Naive B cell (primary cell): ENCODE measurements around the gene NCOA5. TPM values are rescaled to one million over a fixed set of nuclear protein-coding genes. Genes with fewer than 3 reads are reported as not detected.
A peak's percentile ranks its signal among the peaks of the same experiment; 100 is the strongest.

ENCODE experiments used
- ATAC-seq, 2 donors: fragments of 150-1000 bp; cut with Tn5 transposase; 2 replicates each; pipeline ENCODE4 v1.10.0; 2021; ENCODE audit warnings: low read depth in 2 of 2, mild to moderate bottlenecking in 2 of 2, moderate library complexity in 2 of 2
- DNase-seq: peaks from one replicate; pipeline ENCODE4 v3.0.0; 2022
- H3K27ac Mint-ChIP-seq, 6 donors: one replicate each; pipeline ENCODE4 v1.8.0; 2020 to 2022; ENCODE audit warnings: mild to moderate bottlenecking in 6 of 6, mixed read lengths in 6 of 6, moderate library complexity in 5 of 6, inconsistent platforms in 2 of 6
- H3K27me3 Mint-ChIP-seq, 3 donors: one replicate each; pipeline ENCODE4 v1.8.0; 2021 to 2022; ENCODE audit warnings: mixed read lengths in 3 of 3, mild to moderate bottlenecking in 1 of 3
- H3K36me3 Mint-ChIP-seq, 2 donors: one replicate each; pipeline ENCODE4 v1.8.0; 2020 to 2022; ENCODE audit warnings: mixed read lengths in 2 of 2, inconsistent platforms in 1 of 2, mild to moderate bottlenecking in 1 of 2
- H3K4me1 Mint-ChIP-seq, 3 donors: one replicate each; pipeline ENCODE4 v1.8.0; 2020 to 2022; ENCODE audit warnings: mixed read lengths in 3 of 3, inconsistent platforms in 1 of 3, mild to moderate bottlenecking in 1 of 3, moderate library complexity in 1 of 3
- H3K4me3 Mint-ChIP-seq, 8 donors: one replicate each; pipeline ENCODE4 v1.8.0; 2020 to 2022; ENCODE audit warnings: mild to moderate bottlenecking in 8 of 8, mixed read lengths in 8 of 8, moderate library complexity in 8 of 8, inconsistent platforms in 2 of 8
- H3K9me3 Mint-ChIP-seq, 7 donors: one replicate each; pipeline ENCODE4 v1.8.0; 2020 to 2022; ENCODE audit warnings: mixed read lengths in 7 of 7, mild to moderate bottlenecking in 5 of 7, inconsistent platforms in 2 of 7, moderate library complexity in 1 of 7
- polyA plus RNA-seq, 6 donors: library from polyadenylated mRNA; unstranded; fragments of 300-500 nt; fragmentation: Illumina TruSeq; gene quantifications; one replicate each; pipeline ENCODE4 v1.2.3, GENCODE V29; 2021; ENCODE audit warnings: low read depth in 6 of 6

NCOA5 gene
- polyA plus RNA-seq, result 10 to 100 TPM; 13.8 to 39.3 (median 27.3) TPM

DNA sequence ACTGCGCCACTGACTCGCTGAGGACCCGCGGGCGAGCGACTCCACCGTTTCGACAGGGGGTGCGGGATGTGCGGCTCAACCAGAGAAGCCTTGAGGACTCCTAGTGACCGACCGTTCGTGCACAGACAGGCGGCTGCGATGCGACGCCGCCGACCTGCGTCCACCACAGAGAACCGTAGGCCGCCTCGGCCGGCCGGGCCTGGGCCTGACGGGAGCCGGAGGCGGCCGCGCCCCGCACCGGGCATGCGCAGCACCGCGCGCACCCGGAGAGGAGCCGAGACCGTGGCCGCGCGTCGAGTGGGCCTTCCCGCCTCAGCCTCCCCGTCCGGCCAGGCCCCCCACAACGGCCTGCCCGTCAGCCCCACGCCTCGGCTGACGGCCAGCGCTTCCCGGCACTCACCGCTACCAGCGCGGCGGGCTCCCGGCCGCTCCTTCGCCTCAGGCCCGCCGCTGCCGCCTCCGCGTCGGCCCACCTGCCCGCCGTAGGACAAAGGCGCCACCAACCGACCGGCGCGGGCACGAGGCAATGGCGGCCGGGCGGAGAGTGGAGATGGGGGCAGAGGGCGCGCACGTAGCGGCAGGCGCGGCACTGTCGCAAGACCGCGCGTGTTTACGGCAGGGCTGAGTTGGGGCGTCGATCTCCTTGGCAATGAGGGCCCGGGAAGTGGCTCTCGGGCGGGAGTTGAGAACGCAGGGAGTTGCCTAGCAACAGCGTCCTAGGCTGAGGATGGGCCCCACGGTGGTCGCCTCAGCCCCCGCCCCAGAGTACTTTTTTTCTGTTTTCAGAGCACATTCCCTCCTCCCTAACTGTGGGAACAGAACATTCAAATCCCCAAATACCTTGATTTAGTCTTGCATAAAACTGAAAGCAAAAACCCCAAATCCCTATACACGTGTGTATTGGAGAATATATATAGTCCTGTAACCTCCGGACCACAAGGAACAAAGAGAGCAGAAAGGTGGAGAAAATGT lies at the start of gene NCOA5:
NCOA5 (minus strand) TSS at position 546 of the 972 bp plus-strand sequence. CDS start 10,538 bp downstream, outside the sequence.
- peak within 1 kb of the TSS; percentile 89 to 98 (median 93) for H3K27ac Mint-ChIP-seq
- H3K27me3 Mint-ChIP-seq, result no peaks in the 10 kb centered on the region
- peak within 1 kb of the TSS; percentile 85 to 98 (median 92) for H3K4me3 Mint-ChIP-seq
- DNase-seq, result peak; percentile 94
- peaks cover 41 to 50% (median 42%) of the 10 kb centered on the region in 3 donors for H3K4me1 Mint-ChIP-seq
- ATAC-seq, result peak; percentile 87
- no peaks in the 10 kb centered on the region for H3K9me3 Mint-ChIP-seq
- no peaks in the 10 kb centered on the region for H3K36me3 Mint-ChIP-seq

DNA sequence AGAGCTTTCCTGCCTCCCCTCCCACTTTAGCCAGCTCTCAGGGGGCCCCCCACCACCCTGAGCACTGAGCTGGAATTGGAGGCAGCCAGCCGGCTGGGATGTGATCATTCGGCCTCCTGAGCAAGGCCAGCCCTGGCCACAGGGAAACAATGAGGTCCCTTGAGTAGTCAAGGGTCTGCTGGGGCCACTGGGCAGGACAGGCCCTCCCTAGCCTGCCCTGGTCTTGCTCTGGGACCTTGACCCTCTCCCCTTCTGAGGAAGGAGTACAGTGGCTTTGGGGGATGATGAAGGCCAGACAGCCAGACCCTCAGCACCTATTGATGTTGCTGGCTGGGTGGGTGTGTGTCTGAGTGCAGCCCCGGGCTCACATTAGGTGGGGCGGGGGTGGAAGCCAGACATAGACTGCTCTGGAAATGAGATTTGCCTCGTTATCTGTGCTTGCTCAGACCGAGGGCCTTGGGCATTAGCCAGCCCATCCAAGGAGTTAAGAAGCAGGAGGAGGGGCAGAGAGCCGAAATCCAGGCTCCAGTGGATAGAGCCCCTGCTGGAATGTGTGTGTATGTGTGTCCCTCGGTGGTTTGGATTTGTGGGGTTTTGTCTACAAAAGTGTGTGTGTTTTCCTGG lies 49.6 kb upstream of the NCOA5 start:
- H3K36me3 Mint-ChIP-seq, result peaks cover 0 to 9% of the 10 kb centered on the region in 2 donors
- peak overlapping the region in 1 of 6 donors; percentile 44 for H3K27ac Mint-ChIP-seq
- H3K4me1 Mint-ChIP-seq, result peaks cover 24 to 38% (median 24%) of the 10 kb centered on the region in 3 donors
- no peaks in the 10 kb centered on the region for H3K9me3 Mint-ChIP-seq
- peaks cover 30 to 58% (median 58%) of the 10 kb centered on the region in 3 donors for H3K27me3 Mint-ChIP-seq
- DNase-seq (no peak), ATAC-seq (no peak)
- no peak overlapping the region for H3K4me3 Mint-ChIP-seq

DNA sequence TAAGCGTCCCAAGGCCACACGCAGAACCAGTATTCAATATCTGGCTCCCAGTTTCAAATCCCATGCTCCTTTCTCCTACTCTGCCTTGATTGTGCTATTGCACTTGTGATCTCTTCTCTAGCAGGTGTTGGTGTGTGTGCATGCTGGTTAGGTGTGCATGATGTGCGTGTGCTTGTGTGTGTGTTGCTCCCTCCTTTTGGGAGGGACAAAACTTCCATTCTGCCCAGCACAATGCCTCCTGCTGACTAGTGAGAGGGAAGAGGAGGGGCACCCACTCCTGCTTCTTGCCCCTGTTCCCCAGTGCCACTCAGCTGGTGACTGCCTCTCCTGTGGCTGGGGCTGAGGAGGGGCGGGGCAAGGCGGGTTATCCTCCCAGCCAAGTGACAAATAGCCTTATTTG lies 48.1 kb upstream of the NCOA5 start:
- ATAC-seq (no peak), DNase-seq (no peak)
- Mint-ChIP-seq H3K4me3 (no peak overlapping the region), H3K36me3 (peaks cover 0 to 9% of the 10 kb centered on the region in 2 donors), H3K27ac (peak overlapping the region in 1 of 6 donors; percentile 29), H3K4me1 (peaks cover 27 to 43% (median 28%) of the 10 kb centered on the region in 3 donors), H3K9me3 (no peaks in the 10 kb centered on the region), H3K27me3 (peaks cover 21 to 51% (median 47%) of the 10 kb centered on the region in 3 donors)

DNA sequence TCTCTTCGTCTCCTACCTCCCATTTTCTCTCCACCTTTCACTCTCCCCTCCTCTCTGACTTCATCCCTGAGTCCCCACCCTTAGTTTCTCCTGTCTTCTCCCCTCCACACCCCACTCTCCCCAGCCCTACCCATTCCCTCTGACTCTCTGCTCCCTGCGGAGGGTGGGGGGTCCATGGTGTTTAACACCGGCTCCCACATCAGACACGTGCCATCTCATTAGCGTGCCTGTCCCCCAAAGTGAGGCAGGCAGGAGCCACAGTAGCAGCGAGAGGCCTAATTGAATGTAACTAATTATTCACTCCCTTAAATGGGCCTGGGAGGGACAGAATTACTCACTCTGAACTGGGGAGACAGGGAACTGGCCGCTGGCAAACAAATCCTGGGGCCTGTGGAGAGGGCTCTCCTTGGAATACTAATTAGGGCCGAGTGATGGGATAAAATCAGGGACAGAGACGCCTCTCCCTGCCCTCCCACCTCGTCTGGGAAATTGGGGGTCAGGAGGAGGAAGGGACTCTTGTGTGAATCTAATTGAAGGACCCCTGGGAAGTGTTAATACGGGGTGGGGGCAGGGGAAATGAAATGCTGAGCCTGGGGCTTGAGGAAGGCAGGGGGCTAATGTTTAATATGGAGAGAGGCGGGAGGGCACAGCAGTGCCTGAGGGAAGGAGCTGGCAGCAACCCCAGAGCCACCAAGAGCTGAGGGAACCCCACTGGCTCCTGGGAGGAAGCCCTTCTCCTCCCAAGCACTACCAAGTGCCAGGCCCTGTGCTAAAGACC lies 46.3 kb upstream of the NCOA5 start:
- no peak for ATAC-seq
- H3K4me1 Mint-ChIP-seq, result peaks cover 43 to 59% (median 44%) of the 10 kb centered on the region in 3 donors
- H3K36me3 Mint-ChIP-seq, result no peaks in the 10 kb centered on the region
- peaks cover 6 to 34% (median 29%) of the 10 kb centered on the region in 3 donors for H3K27me3 Mint-ChIP-seq
- no peaks in the 10 kb centered on the region for H3K9me3 Mint-ChIP-seq
- no peak for DNase-seq
- H3K27ac Mint-ChIP-seq, result peak overlapping the region in 2 of 6 donors; percentile 37 to 51
- peak overlapping the region in 2 of 8 donors; percentile 22 to 63 for H3K4me3 Mint-ChIP-seq

DNA sequence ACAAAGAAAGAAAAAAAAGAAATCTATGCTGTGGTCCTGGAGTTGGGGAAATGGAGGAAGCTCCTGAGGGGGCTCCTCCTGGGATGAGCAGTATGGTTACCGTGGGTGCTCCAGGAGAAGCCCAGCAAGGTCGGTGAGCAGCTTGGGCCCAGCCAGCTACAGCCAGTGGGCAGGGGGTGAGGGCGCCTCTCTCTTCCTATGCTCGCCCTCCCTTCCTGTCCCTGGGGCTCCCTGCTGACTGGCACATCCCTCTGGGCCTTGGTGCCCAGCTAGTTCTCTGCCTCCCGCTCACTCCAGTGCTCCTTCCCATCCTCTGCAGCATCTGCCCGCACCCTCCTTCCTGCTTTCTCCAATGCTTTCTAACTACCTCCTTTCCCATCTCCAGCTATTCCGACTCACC lies 45.0 kb upstream of the NCOA5 start:
- Mint-ChIP-seq H3K4me1 (peaks cover 38 to 65% (median 49%) of the 10 kb centered on the region in 3 donors), H3K4me3 (peak overlapping the region in 1 of 8 donors; percentile 29), H3K9me3 (no peaks in the 10 kb centered on the region), H3K27ac (peak overlapping the region in 2 of 6 donors; percentile 30 to 94), H3K27me3 (peaks cover 6 to 23% (median 16%) of the 10 kb centered on the region in 3 donors), H3K36me3 (no peaks in the 10 kb centered on the region)
- ATAC-seq, result no peak
- DNase-seq, result no peak

DNA sequence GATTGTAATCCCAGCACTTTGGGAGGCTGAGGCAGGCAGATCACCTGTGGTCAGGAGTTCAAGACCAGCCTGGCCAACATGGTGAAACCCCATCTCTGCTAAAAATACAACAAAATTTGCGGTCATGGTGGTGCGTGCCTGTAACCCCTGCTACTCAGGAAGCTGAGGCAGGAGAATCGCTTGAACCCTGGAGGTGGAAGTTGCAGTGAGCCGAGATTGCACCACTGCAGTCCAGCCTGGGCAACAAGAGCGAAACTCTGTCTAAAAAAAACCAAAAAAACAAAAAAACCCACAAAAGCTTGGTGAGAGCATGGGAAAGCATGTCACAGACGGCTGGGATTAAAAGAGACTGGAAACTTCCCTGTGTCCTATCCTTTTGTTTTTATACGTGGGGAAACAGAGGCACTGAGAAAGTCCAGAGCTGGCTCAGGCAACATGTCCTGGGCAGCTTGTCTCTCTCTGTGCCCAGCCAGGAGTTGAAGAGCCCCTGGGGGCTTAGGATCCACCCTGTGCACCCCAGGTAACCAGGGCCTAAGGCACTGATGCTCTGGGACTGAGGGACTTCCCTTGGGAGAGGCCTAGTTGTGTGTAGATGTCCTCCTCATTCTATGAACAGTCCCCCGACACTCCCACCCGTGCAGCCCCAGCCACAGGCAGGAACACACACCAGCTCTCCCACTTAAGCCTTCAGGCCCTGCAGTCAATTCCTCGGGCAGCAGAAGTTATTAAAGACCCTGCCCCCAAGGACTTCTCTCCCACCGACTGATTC lies 44.3 kb upstream of the NCOA5 start:
- Mint-ChIP-seq H3K27ac (peak overlapping the region in 1 of 6 donors; percentile 34), H3K4me3 (no peak overlapping the region), H3K9me3 (no peaks in the 10 kb centered on the region), H3K27me3 (peaks cover 6 to 19% (median 11%) of the 10 kb centered on the region in 3 donors), H3K36me3 (no peaks in the 10 kb centered on the region), H3K4me1 (peaks cover 35 to 67% (median 52%) of the 10 kb centered on the region in 3 donors)
- DNase-seq (no peak), ATAC-seq (no peak)

DNA sequence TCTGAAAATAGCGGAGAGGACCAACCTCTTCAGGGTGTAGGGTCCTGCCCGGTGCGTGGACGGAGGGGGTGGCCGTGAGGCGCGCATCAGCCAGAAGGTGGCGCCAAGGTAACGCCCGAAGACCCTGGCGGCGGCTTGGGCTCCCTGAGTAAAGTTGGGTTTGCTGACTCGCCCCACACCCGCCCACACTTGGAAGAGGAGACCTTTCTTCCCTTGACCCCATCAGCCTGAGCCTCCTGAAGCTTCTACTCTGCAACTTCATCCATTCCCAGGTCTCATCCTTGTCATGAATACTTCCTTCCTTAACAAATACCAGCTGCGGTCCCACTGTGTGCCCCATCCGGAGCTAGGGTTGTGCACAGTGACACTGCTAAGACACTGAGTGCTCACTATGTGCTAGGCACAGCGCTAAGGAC lies 43.0 kb upstream of the NCOA5 start:
- Mint-ChIP-seq H3K27me3 (peaks cover 5 to 7% (median 6%) of the 10 kb centered on the region in 3 donors), H3K36me3 (peaks cover 2% of the 10 kb centered on the region in 2 donors), H3K9me3 (no peaks in the 10 kb centered on the region), H3K4me3 (peak overlapping the region in 1 of 8 donors; percentile 67), H3K27ac (peak overlapping the region in 5 of 6 donors; percentile 62 to 87 (median 72)), H3K4me1 (peaks cover 35 to 71% (median 61%) of the 10 kb centered on the region in 3 donors)
- DNase-seq (peak; percentile 60), ATAC-seq (peak; percentile 76 to 81)

DNA sequence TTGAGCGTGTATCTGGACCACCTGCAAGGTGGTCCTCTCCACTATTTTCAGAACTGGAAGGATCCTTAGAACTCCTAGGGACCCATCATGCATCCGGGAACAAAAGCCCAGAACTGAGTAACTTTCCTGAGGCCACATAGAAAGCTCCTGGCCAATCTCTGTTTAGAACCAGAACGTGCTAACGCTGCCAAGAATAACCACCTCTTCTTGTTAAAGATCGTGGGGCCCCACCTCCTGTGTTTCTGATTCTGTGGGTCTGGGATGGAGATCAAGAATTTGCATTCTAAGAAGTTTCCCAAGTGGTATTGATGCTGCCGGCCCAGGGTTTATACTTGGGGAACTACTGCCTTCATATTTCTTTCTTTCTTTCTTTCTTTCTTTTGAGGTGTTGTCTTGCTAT lies 41.6 kb upstream of the NCOA5 start:
- ATAC-seq, result no peak
- DNase-seq, result no peak
- Mint-ChIP-seq H3K27ac (peak overlapping the region in 4 of 6 donors; percentile 60 to 90 (median 84)), H3K27me3 (peaks cover 0 to 7% (median 5%) of the 10 kb centered on the region in 3 donors), H3K36me3 (peaks cover 11 to 12% of the 10 kb centered on the region in 2 donors), H3K4me1 (peaks cover 33 to 63% (median 56%) of the 10 kb centered on the region in 3 donors), H3K4me3 (no peak overlapping the region), H3K9me3 (no peaks in the 10 kb centered on the region)

DNA sequence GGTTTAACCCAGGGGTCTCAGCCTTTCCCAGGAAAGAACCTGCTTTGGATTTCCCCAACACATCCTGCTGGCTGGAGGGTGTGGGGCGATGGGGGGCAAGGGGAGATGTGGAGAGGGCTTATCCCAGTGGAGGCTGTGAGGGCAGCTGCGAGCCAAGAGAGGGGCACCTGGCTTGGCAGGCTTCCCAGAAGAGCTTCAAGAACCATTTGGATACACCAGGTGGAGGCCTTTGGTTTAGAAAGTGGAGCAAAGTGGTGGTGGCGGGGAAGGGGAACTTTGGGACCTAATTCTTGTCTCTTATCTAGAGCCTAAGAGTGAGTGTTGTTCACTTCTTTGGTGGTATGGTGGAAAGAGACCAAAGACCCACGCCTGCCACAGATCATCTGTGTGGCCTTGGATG lies 40.8 kb upstream of the NCOA5 start:
- ATAC-seq, result no peak
- Mint-ChIP-seq H3K27me3 (no peaks in the 10 kb centered on the region), H3K36me3 (peaks cover 19 to 21% of the 10 kb centered on the region in 2 donors), H3K4me1 (peaks cover 37 to 62% (median 59%) of the 10 kb centered on the region in 3 donors), H3K9me3 (no peaks in the 10 kb centered on the region), H3K4me3 (peak overlapping the region in 1 of 8 donors; percentile 15), H3K27ac (peak overlapping the region in 5 of 6 donors; percentile 78 to 95 (median 89))
- no peak for DNase-seq

DNA sequence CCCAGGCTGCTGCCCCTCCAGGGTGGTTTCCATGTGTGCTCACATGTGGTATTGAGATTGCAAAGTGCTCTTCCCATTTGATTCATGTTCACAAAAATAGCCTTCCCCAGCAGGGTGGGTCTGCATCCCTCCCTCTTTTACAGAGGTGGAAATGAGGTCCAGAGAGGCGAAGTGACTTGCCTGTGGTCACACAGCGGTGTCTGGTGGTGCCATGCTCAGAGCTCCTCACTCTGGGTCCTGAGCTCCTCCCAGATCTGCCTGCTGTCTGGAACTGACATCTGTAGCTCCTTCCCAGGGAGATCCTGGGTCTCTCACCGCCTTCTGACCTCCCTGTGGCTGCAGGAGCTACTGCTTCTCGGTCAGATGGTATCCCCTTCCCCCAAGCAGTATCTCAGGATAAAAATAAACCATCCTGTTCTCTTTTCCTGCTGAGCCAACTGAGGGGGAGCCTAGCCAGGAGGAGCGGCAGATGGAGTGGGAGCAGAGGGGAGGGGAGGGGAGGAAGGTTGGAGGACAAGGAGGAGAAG lies 40.3 kb upstream of the NCOA5 start:
- peaks cover 20 to 25% of the 10 kb centered on the region in 2 donors for H3K36me3 Mint-ChIP-seq
- ATAC-seq (peak in 1 of 2 donors; percentile 5), DNase-seq (no peak)
- peaks cover 38 to 63% (median 61%) of the 10 kb centered on the region in 3 donors for H3K4me1 Mint-ChIP-seq
- H3K9me3 Mint-ChIP-seq, result no peaks in the 10 kb centered on the region
- peak overlapping the region; percentile 72 to 95 (median 84) for H3K27ac Mint-ChIP-seq
- H3K27me3 Mint-ChIP-seq, result no peaks in the 10 kb centered on the region
- H3K4me3 Mint-ChIP-seq, result no peak overlapping the region

DNA sequence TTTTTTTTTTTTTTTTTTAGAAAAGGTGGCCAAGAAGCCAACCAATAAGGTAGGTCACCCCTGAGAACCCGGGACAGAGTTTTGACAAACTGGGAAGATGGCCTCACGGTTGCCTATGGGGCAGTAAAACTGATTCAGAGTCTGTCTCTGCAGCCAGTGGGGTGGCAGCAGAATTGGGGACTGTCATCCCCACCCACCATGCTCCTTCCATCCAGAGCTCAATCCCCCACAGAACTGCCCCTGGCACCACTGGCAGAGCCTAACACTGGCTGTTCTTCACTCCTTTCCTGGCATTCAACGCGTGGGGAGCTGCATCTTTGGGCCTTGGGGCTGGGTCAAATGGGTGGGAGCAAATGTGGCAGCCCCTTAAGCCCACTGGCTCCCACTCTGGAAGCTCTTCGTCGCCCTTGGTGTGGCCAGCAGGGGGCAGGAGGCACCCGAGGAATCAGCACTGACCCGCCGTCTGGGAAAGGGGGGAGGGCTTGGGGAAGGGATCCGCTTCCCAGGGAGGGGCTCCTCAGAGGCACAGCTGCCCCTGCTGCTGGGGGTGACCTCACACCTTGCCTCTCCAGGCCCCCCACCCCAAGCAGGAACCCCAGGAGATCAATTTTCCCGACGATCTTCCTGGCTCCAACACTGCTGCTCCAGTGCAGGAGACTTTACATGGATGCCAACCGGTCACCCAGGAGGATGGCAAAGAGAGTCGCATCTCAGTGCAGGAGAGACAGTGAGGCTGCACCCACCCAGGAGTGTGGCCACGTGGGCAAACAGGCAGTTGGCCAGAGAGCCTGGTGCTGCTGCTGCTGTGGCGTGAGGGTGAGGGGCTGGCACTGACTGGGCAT lies 38.8 kb upstream of the NCOA5 start:
- no peaks in the 10 kb centered on the region for H3K27me3 Mint-ChIP-seq
- peaks cover 43 to 74% (median 69%) of the 10 kb centered on the region in 3 donors for H3K4me1 Mint-ChIP-seq
- H3K9me3 Mint-ChIP-seq, result no peaks in the 10 kb centered on the region
- DNase-seq, result no peak
- ATAC-seq, result peak in 1 of 2 donors; percentile 11
- H3K4me3 Mint-ChIP-seq, result no peak overlapping the region
- peak overlapping the region in 5 of 6 donors; percentile 20 to 95 (median 67) for H3K27ac Mint-ChIP-seq
- peaks cover 24 to 32% of the 10 kb centered on the region in 2 donors for H3K36me3 Mint-ChIP-seq
